ENCODE results near the gene MYRIP. TPM values are rescaled to one million over a fixed set of nuclear protein-coding genes. Genes with fewer than 3 reads are reported as not detected.

MYRIP gene
- total and polyA plus RNA-seq, 2 of the 4 experiments (the other 2 are of a cell fraction) = not detected

GRCh38 chr3:39850716-39851032, 41.3 kb downstream of the MYRIP start:
- ATAC-seq (ENCODE audit: low read depth) (no peak), DNase-seq (no peak)
- Histone ChIP-seq H3K9me1 (ENCODE audit: insufficient read depth, low read length) (no peaks in the 10 kb centered on the region), H3K27ac (ENCODE audit: insufficient read depth, low read length) (no peak overlapping the region), H2AFZ (replicated peaks; ENCODE audit: low read length, poor library complexity) (no peak overlapping the region), H3K4me3 (ENCODE audit: insufficient read depth, low read depth, low read length) (no peak overlapping the region), H3K4me2 (ENCODE audit: low read depth, low read length) (no peak overlapping the region), H3K79me1 (ENCODE audit: low read depth in 1 of 2, low read length in 2 of 2) (no peaks in the 10 kb centered on the region), H3K9me3 (ENCODE audit: control insufficient read depth, insufficient read depth, low read length) (peaks cover 19% of the 10 kb centered on the region), H3K56ac (ENCODE audit: extremely low read depth, insufficient read depth, low read length) (no peak overlapping the region), H3K4me1 (ENCODE audit: control insufficient read depth, insufficient read depth, low read length) (no peaks in the 10 kb centered on the region), H2AK5ac (ENCODE audit: low read depth, low read length) (no peak overlapping the region), H2BK5ac (ENCODE audit: low read depth, low read length, poor library complexity, severe bottlenecking) (no peak overlapping the region), H3K36me3 (ENCODE audit: control insufficient read depth, insufficient read depth, low read length) (no peaks in the 10 kb centered on the region), H4K91ac (ENCODE audit: insufficient read depth, low read depth, low read length) (no peak overlapping the region), H3K14ac (replicated peaks; ENCODE audit: low read depth, low read length) (no peak overlapping the region), H4K5ac (ENCODE audit: low read depth, low read length) (no peak overlapping the region), H3K9ac (ENCODE audit: low read depth, low read length) (no peak overlapping the region), H2BK20ac (ENCODE audit: low read depth, low read length) (no peak overlapping the region), H4K8ac (ENCODE audit: low read depth in 2 of 2, low read length in 2 of 2) (no peak overlapping the region), H3K18ac (ENCODE audit: low read depth, low read length) (no peak overlapping the region), H3K27me3 (ENCODE audit: control insufficient read depth, insufficient read depth, low read length) (no peaks in the 10 kb centered on the region), H2BK15ac (ENCODE audit: low read depth, low read length) (no peak overlapping the region), H2BK120ac (ENCODE audit: low read depth, low read length) (no peak overlapping the region), H3K4ac (ENCODE audit: low read depth, low read length) (no peak overlapping the region), H4K20me1 (ENCODE audit: insufficient read depth, low read length) (no peaks in the 10 kb centered on the region), H3K23ac (ENCODE audit: low read depth, low read length) (no peak overlapping the region), H2AK9ac (replicated peaks; ENCODE audit: low read depth, low read length, poor library complexity) (no peak overlapping the region)
- POLR2A ChIA-PET (ENCODE audit: unreplicated experiment) = no interaction called here
- CTCF ChIA-PET = no interaction called here
- dilution Hi-C loops (cut with HindIII; ENCODE audit: low sequenced_read_pairs, unreplicated experiment) (no loop called here), in situ Hi-C loops (cut with MboI; ENCODE audit: low sequenced_read_pairs) (no loop called here), intact Hi-C loops (cut with micrococcal nuclease) (no loop called here)
- no TSS peak for BruUV-seq (replicated peaks)
- TF ChIP-seq RAD21 (IDR thresholded peaks at IDR 0.05; ENCODE audit: low read length) (no peak), RFX5 (IDR thresholded peaks at IDR 0.05; ENCODE audit: low read depth, low read length) (no peak), NFE2L2 (IDR thresholded peaks at IDR 0.05; ENCODE audit: low read depth, low read length) (no peak), ELK1 (IDR thresholded peaks at IDR 0.05; ENCODE audit: borderline replicate concordance, low read depth, low read length) (no peak), USF2 (IDR thresholded peaks at IDR 0.05; ENCODE audit: low read depth, low read length) (no peak), SMC3 (IDR thresholded peaks at IDR 0.05; ENCODE audit: low read depth, low read length) (no peak), BHLHE40 (IDR thresholded peaks at IDR 0.05; ENCODE audit: low read depth, low read length) (no peak), RCOR1 (IDR thresholded peaks at IDR 0.05; ENCODE audit: insufficient replicate concordance, low read length) (no peak), FOS (IDR thresholded peaks at IDR 0.05; ENCODE audit: low read depth, low read length) (no peak), MAFK (IDR thresholded peaks at IDR 0.05; ENCODE audit: low read depth, low read length) (no peak), MAZ (IDR thresholded peaks at IDR 0.05; ENCODE audit: borderline replicate concordance, low read depth, low read length) (no peak), CHD1 (IDR thresholded peaks at IDR 0.05; ENCODE audit: low read depth, low read length) (no peak), POLR2A (IDR thresholded peaks at IDR 0.05; ENCODE audit: low read depth, low read length) (no peak), MXI1 (IDR thresholded peaks at IDR 0.05; ENCODE audit: borderline replicate concordance, low read depth, low read length) (no peak), CTCF (conservative IDR thresholded peaks at IDR 0.05; ENCODE audit: low read depth, low read length) (no peak)
- 10% methylated on average over 1 of the region's 2 CpGs; no CpG with 5 or more reads in 1 of the 2 experiments for WGBS, 2 experiments (ENCODE audit: extremely low coverage in 2 of 2, insufficient read length in 1 of 2)
